GM20000 (cell line): ENCODE data around the gene CCBE1.

Experiments
- DNase-seq: peaks from one replicate; pipeline ENCODE4 v3.0.0; 2012; ENCODE audit warnings: low spot score
- CTCF ChIP-seq: IDR thresholded peaks from 2 replicates; pipeline ENCODE4 v1.5.1; 2012; ENCODE audit warnings: mild to moderate bottlenecking, control low read depth; ENCODE audit errors: extremely low read depth, missing control alignments

Gene CCBE1

GRCh38 chr18:59414111-59414653 lies 283.0 kb downstream of the CCBE1 start:
- no peak for TF ChIP-seq CTCF
- DNase-seq = no peak

GRCh38 chr18:59402432-59403090 lies 294.7 kb downstream of the CCBE1 start:
- peak; percentile 86 for DNase-seq
- peak; percentile 78 for TF ChIP-seq CTCF

- DNase-seq = no peak
- TF ChIP-seq CTCF = no peak
These were observed 296.8 kb downstream of the CCBE1 start for GRCh38 chr18:59400407-59400806.

GRCh38 chr18:59395226-59396175 lies 301.7 kb downstream of the CCBE1 start:
- no peak for TF ChIP-seq CTCF
- DNase-seq = no peak

- TF ChIP-seq CTCF = no peak
- DNase-seq = no peak
These were observed 303.8 kb downstream of the CCBE1 start for GRCh38 chr18:59393381-59393780.

GRCh38 chr18:59388817-59389216 lies 308.4 kb downstream of the CCBE1 start:
- no peak for TF ChIP-seq CTCF
- DNase-seq = no peak
